Measurements from ENCODE around the gene UQCRQ.

DNA sequence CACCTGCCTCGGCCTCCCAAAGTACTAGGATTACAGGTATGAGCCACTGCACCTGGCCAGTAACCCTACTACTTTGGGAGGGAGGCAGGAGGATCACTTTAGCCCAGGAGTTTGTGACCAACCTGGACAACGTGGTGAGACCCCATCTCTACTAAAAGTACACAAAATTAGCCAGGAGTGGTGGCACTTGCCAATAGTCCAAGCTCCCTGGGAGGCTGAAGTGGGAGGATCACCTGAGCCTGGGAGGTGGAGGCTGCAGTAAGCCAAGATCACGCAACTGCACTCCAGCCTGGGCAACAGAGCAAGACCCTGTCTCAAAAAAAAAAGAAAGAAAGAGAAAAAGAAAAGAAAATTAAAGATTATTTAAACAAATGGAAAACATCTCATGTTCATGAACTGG lies 10.4 kb upstream of the UQCRQ start:
- TF ChIP-seq, protein P1, sequence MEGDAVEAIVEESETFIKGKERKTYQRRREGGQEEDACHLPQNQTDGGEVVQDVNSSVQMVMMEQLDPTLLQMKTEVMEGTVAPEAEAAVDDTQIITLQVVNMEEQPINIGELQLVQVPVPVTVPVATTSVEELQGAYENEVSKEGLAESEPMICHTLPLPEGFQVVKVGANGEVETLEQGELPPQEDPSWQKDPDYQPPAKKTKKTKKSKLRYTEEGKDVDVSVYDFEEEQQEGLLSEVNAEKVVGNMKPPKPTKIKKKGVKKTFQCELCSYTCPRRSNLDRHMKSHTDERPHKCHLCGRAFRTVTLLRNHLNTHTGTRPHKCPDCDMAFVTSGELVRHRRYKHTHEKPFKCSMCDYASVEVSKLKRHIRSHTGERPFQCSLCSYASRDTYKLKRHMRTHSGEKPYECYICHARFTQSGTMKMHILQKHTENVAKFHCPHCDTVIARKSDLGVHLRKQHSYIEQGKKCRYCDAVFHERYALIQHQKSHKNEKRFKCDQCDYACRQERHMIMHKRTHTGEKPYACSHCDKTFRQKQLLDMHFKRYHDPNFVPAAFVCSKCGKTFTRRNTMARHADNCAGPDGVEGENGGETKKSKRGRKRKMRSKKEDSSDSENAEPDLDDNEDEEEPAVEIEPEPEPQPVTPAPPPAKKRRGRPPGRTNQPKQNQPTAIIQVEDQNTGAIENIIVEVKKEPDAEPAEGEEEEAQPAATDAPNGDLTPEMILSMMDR (IDR thresholded peaks at IDR 0.05), result no peak
- TF ChIP-seq POLR2A (IDR thresholded peaks at IDR 0.05), result no peak

Measured in adrenal gland (tissue), 5 donors.